ENCODE measurements around the gene MEFV. TPM values are rescaled to one million over a fixed set of nuclear protein-coding genes. Genes with fewer than 3 reads are reported as not detected.
"Not testable (repeated sequence)": the region's sequence is repeated elsewhere in the genome, so short reads cannot be mapped to it uniquely, and the experiment has no call there.

The MEFV gene
- total RNA-seq, 1 donor from 2014 or later: 3.0 TPM

DNA sequence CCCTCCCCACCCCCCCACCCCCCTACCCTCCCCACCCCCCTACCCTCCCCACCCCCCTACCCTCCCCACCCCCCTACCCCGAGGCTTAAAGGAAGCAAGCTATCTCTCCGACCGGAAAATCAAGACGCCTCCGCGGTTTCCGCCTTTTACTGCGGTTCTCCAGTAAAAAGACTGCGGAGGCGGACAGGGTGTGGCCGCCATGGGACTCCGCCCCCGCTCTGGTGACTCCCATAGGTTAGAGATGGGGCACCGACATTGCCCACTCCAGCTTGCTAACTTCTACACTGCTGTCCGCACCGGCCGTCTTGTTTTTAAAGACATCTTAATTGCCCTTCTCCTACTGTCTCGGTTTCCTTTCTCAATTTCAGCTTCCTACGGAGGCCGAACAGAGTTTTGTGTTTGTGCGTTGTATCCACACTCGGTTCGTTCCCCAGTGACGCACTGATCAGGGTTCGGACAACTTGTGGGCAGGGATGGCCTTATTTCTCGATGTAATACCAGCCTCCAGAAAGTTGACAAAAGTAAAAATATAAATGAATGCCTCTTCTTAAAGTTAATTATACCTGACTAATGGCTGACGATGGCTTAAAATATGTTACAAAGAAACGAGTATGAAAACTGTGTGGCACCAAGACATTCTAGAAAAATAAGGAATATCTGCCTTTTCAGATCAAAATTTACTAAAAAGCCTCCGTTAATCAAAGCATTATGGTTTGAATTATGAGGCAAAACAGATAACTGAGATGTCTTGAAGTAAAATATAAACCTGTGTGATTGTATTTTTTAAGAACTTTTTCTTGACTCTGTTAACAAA, 20.4 kb downstream of the MEFV start:
- intact Hi-C loops (cut with DNase I): no loop called here
- peak; percentile 67 for DNase-seq (ENCODE audit: low spot score)

DNA sequence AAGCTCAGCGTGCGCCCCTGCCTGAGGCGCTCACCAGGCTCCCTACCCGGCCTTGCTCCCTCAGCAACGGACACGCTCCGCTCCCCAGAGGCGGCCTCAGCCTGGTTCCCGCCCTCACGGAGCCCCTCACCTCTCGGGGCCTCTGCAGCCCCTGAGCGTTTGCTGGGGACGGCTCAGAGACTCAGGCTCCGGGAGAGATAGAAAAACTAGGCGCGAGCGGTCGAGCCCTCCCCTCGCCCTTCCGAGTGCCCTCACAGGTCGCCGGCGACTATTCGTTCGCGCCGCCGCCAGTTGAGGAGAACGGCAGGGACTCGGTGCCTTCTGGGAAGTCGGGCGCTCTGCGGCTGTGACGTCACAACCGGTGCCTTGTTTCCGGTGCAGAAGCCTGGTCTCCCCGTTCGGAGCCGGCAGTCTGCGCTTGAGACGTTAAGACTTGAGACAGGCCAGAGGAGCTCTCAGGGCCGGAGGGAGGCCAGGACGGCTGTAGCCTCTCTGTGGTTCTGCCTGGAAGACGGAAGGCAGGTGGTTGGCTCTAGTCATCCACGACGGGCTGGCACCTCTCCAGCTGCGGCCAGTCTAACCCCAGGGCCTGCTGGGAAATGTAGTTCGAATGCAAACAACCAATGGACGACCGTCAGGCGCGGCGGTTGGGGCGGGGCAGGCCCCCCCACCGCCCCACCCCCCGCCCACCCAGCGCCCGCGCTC, 21.4 kb downstream of the MEFV start, which contains the start of gene ZNF200:
Gene ZNF200, minus strand, starts transcription at position 302 of the 705 bp plus-strand sequence. CDS start 1,403 bp downstream, outside the sequence.
- DNase-seq (ENCODE audit: low spot score) (peak; percentile 97), ATAC-seq (peak; percentile 100)
- intact Hi-C loops (cut with DNase I): no loop called here

More for the DNA sequence above, 20.4 kb downstream of the MEFV start:
- no peak for ATAC-seq

DNA sequence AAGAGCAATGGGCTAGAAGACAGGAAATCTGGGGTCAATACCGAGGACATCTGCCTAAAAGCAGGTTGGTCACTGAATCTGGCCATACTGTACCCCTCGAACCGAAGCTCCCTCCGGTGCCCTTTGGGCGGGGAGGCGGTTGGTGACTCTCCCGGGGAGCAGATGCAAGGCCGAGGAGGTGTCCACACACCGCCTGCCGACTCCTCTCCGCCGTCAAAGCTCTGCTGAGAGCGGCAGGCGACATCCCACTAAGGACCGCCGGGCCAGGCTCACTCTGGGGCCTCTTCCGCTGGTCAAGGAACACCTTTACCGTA, 21.9 kb downstream of the MEFV start:
- DNase-seq (ENCODE audit: low spot score) (no peak), ATAC-seq (no peak)
- intact Hi-C loops (cut with DNase I): no loop called here

DNA sequence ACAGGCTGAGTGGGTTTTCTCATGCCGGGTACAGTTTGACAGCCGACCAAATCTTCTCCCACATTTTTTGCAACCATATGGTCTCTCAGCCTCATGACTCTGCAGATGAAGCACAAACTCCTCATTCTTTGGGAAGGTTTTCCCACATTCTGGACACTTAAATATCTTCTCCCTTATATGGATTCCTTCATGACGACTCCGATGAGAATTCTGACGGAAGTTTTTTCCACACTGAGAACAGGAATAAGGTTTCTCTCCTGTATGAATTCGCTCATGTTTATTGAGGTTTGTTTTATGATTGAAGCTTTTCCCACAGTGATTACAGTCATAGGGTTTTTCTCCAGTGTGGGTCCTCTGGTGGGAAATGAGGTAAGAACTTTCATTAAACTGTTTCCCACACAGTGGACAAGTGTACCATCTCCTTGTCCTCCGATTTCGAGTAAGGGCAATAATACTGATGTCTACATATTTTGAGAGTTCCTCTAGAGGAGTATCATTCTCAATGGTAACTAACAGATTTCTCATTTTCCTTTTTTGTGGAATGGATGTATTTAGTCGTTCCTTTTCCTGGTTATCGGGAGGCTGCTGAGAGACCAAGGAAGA, 32.4 kb downstream of the MEFV start:
- intact Hi-C loops (cut with DNase I): no loop called here
- DNase-seq (ENCODE audit: low spot score): no peak
- ATAC-seq: no peak

DNA sequence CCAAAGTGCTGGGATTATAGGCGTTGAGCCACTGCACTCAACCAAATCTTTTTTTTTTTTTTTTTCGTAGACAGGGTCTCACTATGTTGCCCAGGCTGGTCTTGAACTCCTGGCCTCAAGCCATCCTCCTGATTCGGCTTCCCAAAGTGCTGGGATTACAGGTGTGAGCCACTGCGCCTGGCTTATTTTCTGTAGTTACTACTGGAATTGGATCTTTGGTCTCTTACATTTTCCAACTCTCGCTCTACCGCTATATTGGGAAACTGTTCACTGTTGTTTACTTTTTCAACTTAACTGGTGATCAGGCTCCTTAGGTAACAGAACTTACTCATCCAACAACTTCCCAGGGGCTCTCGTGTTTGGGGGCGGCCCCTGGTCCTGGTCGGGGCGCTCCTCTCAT, 35.6 kb downstream of the MEFV start:
- ATAC-seq: no peak
- intact Hi-C loops (cut with DNase I): no loop called here
- DNase-seq (ENCODE audit: low spot score): no peak

DNA sequence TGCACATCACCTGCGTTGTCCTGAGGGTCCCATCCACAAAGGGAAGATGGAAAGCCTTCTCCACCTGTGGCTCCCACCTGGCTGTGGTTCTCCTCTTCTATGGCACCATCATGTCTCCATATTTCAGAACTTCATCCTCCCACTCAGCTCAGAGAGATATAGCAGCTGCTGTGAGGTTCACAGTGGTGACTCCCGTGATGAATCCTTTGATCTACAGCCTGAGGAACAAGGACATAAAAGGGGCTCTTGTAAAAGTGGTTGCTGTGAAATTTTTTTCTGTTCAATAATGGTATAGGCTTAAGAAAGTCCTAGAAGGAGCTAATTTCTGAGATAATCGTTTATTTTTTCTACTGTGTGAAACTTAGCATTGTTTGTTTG, 40.2 kb downstream of the MEFV start:
- DNase-seq (ENCODE audit: low spot score) (no peak), ATAC-seq (no peak)
- intact Hi-C loops (cut with DNase I): no loop called here

DNA sequence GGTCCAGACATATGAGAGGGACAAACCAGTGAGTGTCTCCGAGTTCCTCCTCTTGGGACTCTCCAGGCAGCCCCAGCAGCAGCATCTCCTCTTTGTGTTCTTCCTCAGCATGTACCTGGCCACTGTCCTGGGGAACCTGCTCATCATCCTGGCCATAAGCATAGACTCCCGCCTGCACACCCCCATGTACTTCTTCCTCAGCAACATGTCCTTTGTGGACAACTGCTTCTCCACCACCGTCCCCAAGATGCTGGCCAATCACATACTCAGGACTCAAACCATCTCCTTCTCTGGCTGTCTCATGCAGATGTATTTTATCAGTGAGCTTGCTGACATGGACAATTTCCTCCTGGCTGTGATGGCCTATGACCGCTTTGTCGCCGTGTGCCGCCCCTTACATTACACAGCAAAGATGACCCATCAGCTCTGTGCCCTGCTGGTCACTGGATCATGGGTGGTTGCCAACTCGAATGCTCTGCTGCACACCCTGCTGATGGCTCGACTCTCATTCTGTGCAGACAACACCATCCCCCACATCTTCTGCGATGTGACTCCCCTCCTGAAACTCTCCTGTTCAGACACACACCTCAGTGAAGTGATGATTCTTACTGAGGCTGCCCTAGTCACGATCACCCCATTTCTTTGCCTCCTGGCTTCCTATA, 40.7 kb downstream of the MEFV start:
- intact Hi-C loops (cut with DNase I): no loop called here
- no peak for ATAC-seq

DNA sequence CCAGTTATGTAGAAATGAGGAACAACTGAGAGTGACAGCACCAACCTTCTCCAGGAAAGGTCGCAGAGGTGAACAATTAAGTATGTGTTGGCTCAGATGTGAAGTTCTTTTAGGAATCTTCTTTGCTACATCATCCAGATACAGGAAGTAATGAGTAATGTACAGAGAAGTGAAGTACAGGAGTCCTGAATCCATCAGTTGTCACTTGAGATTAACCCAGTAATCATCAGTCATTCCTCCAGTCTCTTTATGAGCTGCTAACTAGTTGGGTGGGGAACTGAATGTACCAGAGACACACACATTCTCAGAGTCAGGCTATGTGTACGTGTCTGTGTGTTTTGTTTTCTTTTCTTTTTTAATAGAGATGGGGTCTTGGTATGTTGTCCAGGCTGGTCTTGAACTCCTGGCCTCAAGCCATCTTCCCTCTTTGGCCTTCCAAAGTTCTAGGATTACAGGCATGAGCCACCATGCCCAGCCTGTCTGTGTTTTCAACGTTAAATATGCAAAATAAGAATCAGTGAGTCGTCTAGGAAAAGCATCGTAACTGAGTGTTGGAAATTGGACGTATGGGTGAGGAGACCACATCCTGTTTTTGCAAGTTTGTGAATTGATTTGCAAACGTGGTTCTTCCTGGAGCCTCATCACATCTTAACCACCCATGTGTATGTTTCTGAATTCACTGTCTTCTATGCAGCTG, 41.4 kb downstream of the MEFV start:
- intact Hi-C loops (cut with DNase I): no loop called here
- no peak for ATAC-seq
- DNase-seq (ENCODE audit: low spot score): no peak

More for the DNA sequence above, 40.7 kb downstream of the MEFV start:
- DNase-seq (ENCODE audit: low spot score): no peak

DNA sequence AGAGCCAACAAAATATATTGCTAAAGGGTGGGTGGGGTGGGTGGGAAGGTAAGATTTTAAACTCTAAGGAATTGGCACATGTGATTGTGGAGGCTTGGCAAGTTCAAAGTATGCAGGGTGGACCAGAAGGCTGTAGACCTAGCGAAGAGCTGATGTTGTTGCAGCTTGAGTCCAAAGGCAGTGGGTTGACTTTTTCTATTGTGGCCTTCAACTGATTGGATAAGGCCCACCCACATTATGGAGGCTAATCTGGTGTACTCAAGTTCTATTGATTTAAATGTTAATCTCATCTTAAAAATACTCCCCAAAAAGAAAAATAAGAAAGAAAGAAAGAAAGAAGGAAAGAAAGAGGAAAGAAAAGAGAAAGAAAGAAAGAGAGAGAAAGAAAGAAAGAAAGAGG, 43.9 kb downstream of the MEFV start:
- DNase-seq (ENCODE audit: low spot score): no peak
- no peak for ATAC-seq
- intact Hi-C loops (cut with DNase I): no loop called here

DNA sequence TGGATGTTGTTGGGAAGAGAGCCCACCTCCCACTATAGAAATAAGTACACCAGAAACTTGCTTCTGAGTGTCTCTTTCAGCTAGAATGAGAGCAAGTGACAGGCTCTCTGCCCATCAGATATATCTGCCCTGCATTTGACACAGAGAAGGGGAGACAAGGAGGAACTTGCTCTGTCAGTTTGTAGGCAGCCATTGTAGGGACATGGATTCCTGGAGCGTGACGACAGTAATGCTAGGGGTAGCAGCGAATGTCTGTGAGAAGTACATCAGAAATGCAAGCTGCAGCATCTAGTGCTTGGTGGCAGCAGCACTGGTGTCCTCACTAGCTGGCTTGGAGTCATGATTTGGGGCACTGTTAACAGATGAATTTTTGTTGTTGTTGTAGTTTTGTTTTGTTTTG, 44.4 kb downstream of the MEFV start:
- ATAC-seq (no peak), DNase-seq (ENCODE audit: low spot score) (no peak)
- intact Hi-C loops (cut with DNase I): no loop called here

DNA sequence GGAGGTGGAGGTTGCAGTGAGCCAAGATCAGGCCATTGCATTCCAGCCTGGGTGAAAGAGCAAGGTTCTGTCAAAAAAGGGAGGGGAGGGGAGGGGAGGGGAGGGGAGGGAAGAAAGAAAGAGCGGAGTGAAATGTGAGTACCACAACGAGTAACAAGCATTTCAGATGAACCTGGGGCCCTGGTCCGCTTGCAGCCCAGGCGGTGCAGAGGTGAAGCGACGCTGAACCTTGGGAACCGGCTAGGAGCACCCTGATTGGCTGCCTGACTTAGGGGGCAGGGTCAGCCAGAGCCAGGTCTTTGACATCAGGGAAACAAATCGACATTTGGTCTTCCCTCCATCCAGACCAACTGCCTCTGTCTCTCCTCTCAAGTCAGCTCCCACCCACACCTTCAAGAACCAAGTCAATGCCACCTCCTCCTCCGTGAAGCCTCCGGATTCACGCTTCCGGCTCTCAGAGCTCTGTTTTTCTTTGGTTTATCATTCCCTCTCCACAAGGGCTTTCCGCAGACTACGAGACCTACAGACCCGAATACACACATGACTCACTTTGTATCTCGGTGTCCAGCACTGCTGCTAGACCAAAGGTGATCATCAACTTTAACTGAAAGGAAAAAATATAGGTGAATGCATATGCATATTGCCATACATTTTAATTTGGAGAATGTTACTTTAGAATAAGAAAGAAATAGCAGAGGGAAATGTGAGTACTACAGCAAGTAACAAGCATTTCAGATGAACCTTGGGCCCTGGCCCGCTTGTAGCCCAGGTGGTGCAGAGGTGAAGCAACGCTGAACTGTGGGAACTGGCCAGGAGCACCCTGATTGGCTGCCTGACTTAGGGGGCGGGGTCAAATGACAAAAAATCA, 49.1 kb downstream of the MEFV start:
- ATAC-seq: no peak

DNA sequence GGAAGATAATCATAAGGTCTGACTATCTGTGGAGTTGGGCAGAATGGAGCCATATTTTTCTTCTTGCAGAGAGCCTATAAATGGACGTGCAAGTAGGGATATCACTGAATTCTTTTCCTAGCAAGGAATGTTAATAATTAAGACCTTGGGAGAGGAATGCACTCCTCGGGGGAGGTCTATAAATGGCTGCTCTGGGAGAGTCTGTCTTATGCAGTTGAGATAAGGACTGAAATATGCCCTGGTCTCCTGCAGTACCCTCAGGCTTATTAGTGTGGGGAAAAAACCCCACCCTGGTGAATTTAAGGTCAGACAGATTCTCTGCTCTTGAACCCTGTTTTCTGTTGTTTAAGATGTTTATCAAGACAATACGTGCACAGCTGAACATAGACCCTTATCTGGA, 50.5 kb downstream of the MEFV start:
- ATAC-seq; intact Hi-C loops (cut with DNase I); DNase-seq (ENCODE audit: low spot score): not testable (repeated sequence)

More for the DNA sequence above, 49.1 kb downstream of the MEFV start:
- intact Hi-C loops (cut with DNase I): no loop called here
- DNase-seq (ENCODE audit: low spot score): no peak

DNA sequence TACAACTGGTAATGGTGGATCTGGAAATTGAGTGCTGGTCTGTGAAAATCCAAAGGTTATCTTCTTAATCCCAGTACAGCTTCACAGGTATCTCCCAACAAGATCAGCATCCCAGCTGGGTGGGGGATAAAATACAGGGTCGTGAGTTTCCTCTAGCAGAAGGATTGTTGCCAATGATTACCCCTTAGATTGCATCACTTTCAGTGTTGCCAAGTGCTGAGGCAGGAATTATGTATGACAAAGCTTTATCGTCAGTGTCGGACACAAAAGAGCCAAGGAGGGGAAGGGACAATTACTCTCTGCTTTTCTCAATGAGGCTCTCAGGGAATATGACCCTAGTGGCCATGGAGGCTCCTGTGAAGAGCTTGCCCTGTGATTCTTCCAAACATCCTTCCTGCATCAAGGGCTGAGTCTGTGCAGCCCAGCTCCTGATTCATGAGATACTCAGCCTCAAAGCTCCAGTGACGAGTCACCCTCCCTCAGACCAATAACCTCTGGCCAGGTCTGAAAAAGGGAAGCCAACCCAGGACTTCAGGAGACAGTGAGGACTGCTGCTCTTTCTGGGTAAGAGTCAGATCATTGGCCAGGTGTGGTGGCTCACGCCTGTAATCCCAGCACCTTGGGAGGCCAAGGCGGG, 53.4 kb downstream of the MEFV start:
- intact Hi-C loops (cut with DNase I): no loop called here
- no peak for ATAC-seq
- no peak for DNase-seq (ENCODE audit: low spot score)

DNA sequence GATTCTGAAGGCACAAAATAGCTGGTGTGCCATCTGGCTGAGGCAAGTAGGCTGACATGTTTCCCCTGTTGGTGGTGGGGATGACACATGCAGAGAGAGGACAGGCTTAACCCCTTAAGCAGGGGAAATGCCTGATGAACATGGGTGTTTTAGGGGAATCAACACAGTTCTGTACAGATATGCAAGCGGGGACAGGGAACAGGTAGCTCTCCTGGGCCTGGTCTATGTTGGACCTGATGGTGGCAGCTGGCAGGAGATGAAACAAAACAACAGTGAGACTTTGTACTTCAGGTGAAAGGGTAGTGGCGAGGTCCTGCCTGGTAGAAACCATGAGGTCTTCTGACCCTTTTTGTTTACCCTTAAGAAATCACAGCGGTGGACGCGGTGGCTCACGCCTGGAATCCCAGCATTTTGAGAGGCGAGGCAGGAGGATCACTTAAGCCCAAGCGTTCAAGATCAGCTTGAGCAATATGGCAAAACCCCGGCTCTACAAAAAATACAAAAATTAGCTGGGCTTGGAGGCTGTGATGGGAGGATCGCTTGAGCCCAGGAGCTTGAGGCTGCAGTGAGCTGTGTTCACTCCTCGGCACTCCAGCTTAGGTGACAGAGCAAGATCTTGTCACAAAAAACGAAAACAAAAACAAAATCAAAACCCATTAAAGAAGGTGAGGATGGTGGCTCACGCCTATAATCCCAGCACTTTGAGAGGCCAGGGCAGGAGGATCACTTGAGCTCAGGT, 57.9 kb downstream of the MEFV start:
- intact Hi-C loops (cut with DNase I): no loop called here
- no peak for ATAC-seq
- no peak for DNase-seq (ENCODE audit: low spot score)

DNA sequence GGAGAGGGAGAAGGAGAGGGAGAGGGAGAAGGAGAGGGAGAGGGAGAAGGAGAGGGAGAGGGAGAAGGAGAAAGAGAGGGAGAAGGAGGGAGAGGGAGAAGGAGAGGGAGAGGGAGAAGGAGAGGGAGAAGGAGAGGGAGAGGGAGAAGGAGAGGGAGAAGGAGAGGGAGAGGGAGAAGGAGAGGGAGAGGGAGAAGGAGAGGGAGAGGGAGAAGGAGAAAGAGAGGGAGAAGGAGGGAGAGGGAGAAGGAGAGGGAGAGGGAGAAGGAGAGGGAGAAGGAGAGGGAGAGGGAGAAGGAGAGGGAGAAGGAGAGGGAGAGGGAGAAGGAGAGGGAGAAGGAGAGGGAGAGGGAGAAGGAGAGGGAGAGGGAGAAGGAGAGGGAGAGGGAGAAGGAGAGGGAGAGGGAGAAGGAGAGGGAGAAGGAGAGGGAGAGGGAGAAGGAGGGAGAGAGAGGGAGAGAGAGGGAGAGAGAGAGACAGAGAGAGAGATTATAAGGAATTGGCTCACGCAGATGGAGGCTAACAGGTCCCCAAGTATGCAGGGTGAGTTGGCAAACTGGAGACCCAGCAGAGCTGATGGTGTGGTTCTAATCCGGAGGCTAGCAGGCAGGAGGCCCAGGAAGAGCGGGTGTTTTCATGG, 58.6 kb downstream of the MEFV start:
- ATAC-seq; DNase-seq (ENCODE audit: low spot score); intact Hi-C loops (cut with DNase I): not testable (repeated sequence)

DNA sequence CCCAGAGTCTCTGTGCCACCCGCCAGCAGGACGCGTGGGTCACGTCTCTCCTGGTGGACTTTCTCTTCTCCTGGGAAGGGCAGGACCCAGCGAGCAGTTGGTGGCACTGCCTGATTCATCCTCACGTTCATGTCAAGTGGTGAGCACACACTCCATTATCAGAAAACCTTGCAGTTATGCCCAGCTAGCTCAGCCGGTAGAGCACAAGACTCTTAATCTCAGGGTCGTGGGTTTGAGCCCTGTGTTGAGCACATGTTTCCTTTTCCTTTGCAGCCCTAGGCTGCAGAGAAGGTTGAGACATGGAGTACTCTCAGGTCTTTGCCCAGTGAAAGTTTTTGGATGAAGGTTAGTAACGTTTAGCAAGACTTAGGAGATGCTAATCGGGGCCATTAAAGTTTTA, 60.5 kb downstream of the MEFV start:
- DNase-seq (ENCODE audit: low spot score): no peak
- intact Hi-C loops (cut with DNase I): no loop called here
- no peak for ATAC-seq

DNA sequence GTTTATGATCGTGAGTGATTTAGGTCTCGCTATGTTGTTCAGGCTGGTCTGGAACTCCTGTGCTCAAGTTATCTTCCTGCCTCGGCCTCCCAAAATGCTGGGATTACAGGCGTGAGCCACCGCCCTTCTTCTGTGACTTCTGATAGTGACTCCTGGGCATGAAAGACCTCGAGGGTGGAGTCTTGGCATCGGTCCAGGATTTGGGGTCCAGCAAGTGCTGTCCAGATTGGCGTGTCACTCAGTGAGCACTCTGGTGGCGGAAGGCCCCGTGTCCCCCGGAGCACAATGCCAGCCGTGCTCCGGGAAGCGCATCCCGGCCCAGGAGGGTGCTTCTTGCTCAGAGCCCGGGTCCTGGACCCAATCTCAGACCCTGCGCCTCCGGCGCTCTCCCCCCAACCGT, 61.6 kb downstream of the MEFV start:
- DNase-seq (ENCODE audit: low spot score) (no peak), ATAC-seq (no peak)
- intact Hi-C loops (cut with DNase I): no loop called here

Measured in sciatic nerve (tissue), 2 donors.